Heart right ventricle (tissue), 16 donors: Measurements from ENCODE around the gene SLC39A3. TPM values are rescaled to one million over a fixed set of nuclear protein-coding genes. Genes with fewer than 3 reads are reported as not detected.

Source experiments
- ATAC-seq, 8 donors: fragments of 200-7000 bp; cut with Tn5 transposase; one replicate each; pipeline ENCODE4 v1.9.1; 2020; ENCODE audit warnings: mild to moderate bottlenecking in 8 of 8, moderate library complexity in 8 of 8, moderate number of reproducible peaks in 1 of 8
- DNase-seq, 2 donors: peaks; one replicate each; pipeline ENCODE4 v3.0.0-alpha.2; 2020
- H3K27ac ChIP-seq, 10 donors: fragments of 200-600 bp; sonication (generic) in 2 of 10; one replicate each; pipeline versions ENCODE4 v1.5.0 to v1.8.0; 2020 to 2022; ENCODE audit warnings: mild to moderate bottlenecking in 3 of 10
- H3K27me3 ChIP-seq, 7 donors: fragments of 200-600 bp; one replicate each; pipeline ENCODE4 v1.8.0; 2021 to 2022; ENCODE audit warnings: mild to moderate bottlenecking in 2 of 7
- H3K36me3 ChIP-seq, 9 donors: fragments of 200-600 bp; sonication (generic) in 1 of 9; one replicate each; pipeline versions ENCODE4 v1.5.0 to v1.8.0; 2020 to 2022; ENCODE audit warnings: mild to moderate bottlenecking in 2 of 9
- H3K4me1 ChIP-seq, 9 donors: fragments of 200-600 bp; sonication (generic) in 1 of 9; one replicate each; pipeline versions ENCODE4 v1.5.0 to v1.8.0; 2020 to 2022; ENCODE audit warnings: mild to moderate bottlenecking in 4 of 9
- H3K4me3 ChIP-seq, 10 donors: fragments of 200-600 bp; sonication (generic) in 2 of 10; one replicate each; pipeline versions ENCODE4 v1.5.0 to v1.8.0; 2020 to 2022; ENCODE audit warnings: mild to moderate bottlenecking in 7 of 10, moderate library complexity in 2 of 10
- H3K9me3 ChIP-seq, 11 donors: fragments of 200-600 bp in 10 of 11; sonication (generic) in 2 of 11; one replicate each; pipeline versions ENCODE4 v1.5.0 to v1.8.0; 2013 to 2022; ENCODE audit warnings: mild to moderate bottlenecking in 2 of 11, control low read depth in 1 of 11, moderate library complexity in 1 of 11
- WGBS, 2 donors: extraction: QIAGEN DNeasy Blood & Tissue Kit; methylation state at CpG; one replicate each; pipeline ENCODE4 v1.1.7; 2013; ENCODE audit warnings: inconsistent platforms in 1 of 2; 5-methylcytosine and 5-hydroxymethylcytosine counted together
- intact Hi-C, 10 donors: fragments of 100-400 bp; cut with DNase I; formaldehyde crosslinking; loops; one replicate each; pipeline versions ENCODE4 v1.11.1 to v1.14.2; 2022
- polyA plus RNA-seq, 2 donors: library from polyadenylated mRNA; stranded (reverse); fragments of 200-250 nt; gene quantifications; one replicate each; pipeline ENCODE4 v1.2.3, GENCODE V29; 2013
- total RNA-seq, 10 donors: library from RNA; stranded (reverse); fragmentation: NEBNext Ultra II Directional in 3 of 10; extraction: Animal tissue kit (Norgen Biotek cat#: 25700) in 3 of 10; gene quantifications; one replicate each; pipeline versions ENCODE4 v1.2.1 to v1.2.4, GENCODE V29; 2021 to 2023
- TF ChIP-seq, protein P1 (sequence below), 9 donors: fragments of 200-600 bp; sonication (generic) in 2 of 9; IDR thresholded peaks; one replicate each; pipeline versions ENCODE4 v1.5.0 to v1.8.0; 2021 to 2022; ENCODE audit warnings: antibody characterized with exemption in 9 of 9, mild to moderate bottlenecking in 5 of 9, moderate library complexity in 1 of 9
- donor health status: Arrhythmogenic right ventricular cardiomyopathy.
- donor health status: ischemic (EF 13 %, LVEDD 7.1; RV severe dilation, severe dysfunction).
- donor health status: healthy with polysubstance abuse.
- donor health status: DM: no; HTN: yes; CAD: no.
- donor health status: DM: no; HTN: no; CAD: no.
- donor health status: ischemic (EF 25% LVEDD 6.9; RV normal size, moderate dysfunction).
- donor health status: ischemic (EF 25% LVEDD 5.7; RV mildly dilated, moderate dysfunction).
- donor health status: healthy.
- donor health status: DM: yes; HTN: yes; CAD: no.
- donor health status: Ischemic cardiomyopathy.
- donor health status: ischemic (EF 35%, LVEDD 5.7; RV mildly dilated, moderate dysfunction).
- donor health status: nonischemic (EF 11% LVEDD 7.7; RV severe dilation, severe dysfunction).
- donor health status: DM: yes; HTN: yes; CAD: no.
- donor health status: PGD.
- donor health status: ischemic (EF 29% LVEDD 5.4; RV normal size, mild dysfunction).
- donor health status: nonischemic (EF 23%, LVEDD 6.1; RV moderate dilation, normal function).

Gene SLC39A3
- total and polyA plus RNA-seq, 12 donors = 16.5 to 66.8 (median 22.2) TPM

GRCh38 chr19:2691951-2692350 lies 47.9 kb downstream of the SLC39A3 start:
- 87 to 88% methylated on average over 9 of the region's 9 CpGs for WGBS, 2 donors
- Histone ChIP-seq H3K27ac (no peak overlapping the region), H3K27me3 (no peaks in the 10 kb centered on the region), H3K36me3 (peaks cover 0 to 4% (median 0%) of the 10 kb centered on the region in 9 donors), H3K9me3 (no peaks in the 10 kb centered on the region), H3K4me1 (peaks cover 0 to 34% (median 18%) of the 10 kb centered on the region in 9 donors), H3K4me3 (no peak overlapping the region)
- ATAC-seq = no peak
- intact Hi-C loops = no loop called here
- TF ChIP-seq, protein P1, sequence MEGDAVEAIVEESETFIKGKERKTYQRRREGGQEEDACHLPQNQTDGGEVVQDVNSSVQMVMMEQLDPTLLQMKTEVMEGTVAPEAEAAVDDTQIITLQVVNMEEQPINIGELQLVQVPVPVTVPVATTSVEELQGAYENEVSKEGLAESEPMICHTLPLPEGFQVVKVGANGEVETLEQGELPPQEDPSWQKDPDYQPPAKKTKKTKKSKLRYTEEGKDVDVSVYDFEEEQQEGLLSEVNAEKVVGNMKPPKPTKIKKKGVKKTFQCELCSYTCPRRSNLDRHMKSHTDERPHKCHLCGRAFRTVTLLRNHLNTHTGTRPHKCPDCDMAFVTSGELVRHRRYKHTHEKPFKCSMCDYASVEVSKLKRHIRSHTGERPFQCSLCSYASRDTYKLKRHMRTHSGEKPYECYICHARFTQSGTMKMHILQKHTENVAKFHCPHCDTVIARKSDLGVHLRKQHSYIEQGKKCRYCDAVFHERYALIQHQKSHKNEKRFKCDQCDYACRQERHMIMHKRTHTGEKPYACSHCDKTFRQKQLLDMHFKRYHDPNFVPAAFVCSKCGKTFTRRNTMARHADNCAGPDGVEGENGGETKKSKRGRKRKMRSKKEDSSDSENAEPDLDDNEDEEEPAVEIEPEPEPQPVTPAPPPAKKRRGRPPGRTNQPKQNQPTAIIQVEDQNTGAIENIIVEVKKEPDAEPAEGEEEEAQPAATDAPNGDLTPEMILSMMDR (IDR thresholded peaks at IDR 0.05) = no peak
- DNase-seq = no peak

DNA sequence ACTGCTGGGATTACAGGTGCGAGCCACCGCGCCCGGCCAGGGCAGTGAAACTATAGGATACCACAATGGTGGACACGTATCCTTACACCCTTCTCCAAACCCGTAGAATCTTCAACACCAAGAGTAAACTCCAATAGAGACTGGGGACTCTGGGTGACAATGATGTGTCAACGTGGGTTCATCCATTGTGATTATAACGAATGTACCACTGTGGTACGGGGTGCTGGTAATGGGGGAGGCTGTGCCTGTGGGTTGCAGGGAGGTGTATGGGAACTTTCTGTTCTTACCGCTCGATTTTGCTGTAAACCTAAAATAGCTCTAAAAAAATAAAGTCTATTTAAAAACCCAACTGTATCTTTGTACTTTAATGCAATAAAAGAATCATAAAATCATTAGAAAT lies 49.0 kb downstream of the SLC39A3 start:
- H3K27ac ChIP-seq = no peak overlapping the region
- WGBS, 2 donors = 88 to 91% methylated on average over 11 of the region's 11 CpGs
- DNase-seq (no peak), ATAC-seq (no peak)
- peaks cover 0 to 4% (median 0%) of the 10 kb centered on the region in 9 donors for H3K36me3 ChIP-seq
- intact Hi-C loops = no loop called here
- no peaks in the 10 kb centered on the region for H3K9me3 ChIP-seq
- TF ChIP-seq, protein P1 (IDR thresholded peaks at IDR 0.05) = no peak
- H3K4me1 ChIP-seq = peaks cover 0 to 27% (median 16%) of the 10 kb centered on the region in 9 donors
- no peak overlapping the region for H3K4me3 ChIP-seq
- no peaks in the 10 kb centered on the region for H3K27me3 ChIP-seq

DNA sequence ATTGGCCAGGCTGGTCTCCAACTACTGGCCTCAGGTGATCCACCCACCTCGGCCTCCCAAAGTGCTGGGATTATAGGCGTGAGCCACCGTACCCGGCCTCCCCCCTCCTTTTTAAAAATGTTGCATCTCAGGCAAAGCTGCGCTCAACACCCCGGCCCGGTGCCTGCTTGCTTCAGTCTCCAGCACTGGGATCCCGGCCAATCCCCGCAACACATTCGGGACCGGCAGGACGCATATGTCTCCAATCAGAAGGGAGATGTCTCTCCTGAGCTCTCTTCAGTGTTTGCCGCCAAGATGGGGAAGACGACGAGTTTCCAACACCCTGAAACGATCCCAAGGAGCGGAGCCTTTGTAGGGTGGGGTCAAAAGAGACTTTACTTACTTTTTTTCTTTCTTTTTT lies 53.5 kb downstream of the SLC39A3 start:
- Histone ChIP-seq H3K36me3 (peaks cover 0 to 4% (median 0%) of the 10 kb centered on the region in 9 donors), H3K9me3 (no peaks in the 10 kb centered on the region), H3K4me3 (no peak overlapping the region), H3K4me1 (peaks cover 0 to 4% (median 0%) of the 10 kb centered on the region in 9 donors), H3K27ac (peak overlapping the region in 8 of 10 donors; percentile 5 to 81 (median 58)), H3K27me3 (no peaks in the 10 kb centered on the region)
- intact Hi-C loops = no loop called here
- ATAC-seq = no peak
- DNase-seq = no peak
- 86 to 88% methylated on average over 17 of the region's 17 CpGs for WGBS, 2 donors
- TF ChIP-seq, protein P1 (IDR thresholded peaks at IDR 0.05) = no peak

DNA sequence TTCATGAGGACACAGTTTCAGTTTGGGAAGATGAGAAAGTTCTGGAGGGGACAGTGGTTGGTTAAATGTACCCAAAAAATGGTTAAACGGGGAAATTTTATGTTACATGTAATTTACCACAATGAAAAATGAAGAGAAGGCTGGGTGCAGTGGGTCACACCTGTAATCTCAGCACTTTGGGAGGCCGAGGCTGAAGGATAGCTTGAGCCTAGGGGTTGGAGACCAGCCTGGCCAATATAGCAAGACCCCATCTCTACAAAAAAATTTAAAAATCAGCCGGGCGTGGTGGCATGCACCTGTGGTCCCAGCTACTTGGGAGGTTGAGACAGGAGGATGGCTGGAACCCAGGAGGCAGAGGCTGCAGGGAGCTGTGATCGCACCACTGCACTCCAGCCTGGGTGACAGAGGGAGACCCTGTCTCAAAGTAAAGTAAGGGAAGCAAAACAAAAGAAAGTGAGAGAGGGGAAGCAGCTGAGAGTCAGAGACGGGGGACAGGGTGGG lies 54.6 kb downstream of the SLC39A3 start:
- H3K36me3 ChIP-seq = peaks cover 0 to 5% (median 0%) of the 10 kb centered on the region in 9 donors
- 91% methylated on average over 6 of the region's 6 CpGs for WGBS, 2 donors
- H3K4me3 ChIP-seq = no peak overlapping the region
- no peaks in the 10 kb centered on the region for H3K9me3 ChIP-seq
- no peak for DNase-seq
- no peaks in the 10 kb centered on the region for H3K27me3 ChIP-seq
- H3K4me1 ChIP-seq = peaks cover 0 to 4% (median 0%) of the 10 kb centered on the region in 9 donors
- TF ChIP-seq, protein P1 (IDR thresholded peaks at IDR 0.05) = no peak
- peak overlapping the region in 9 of 10 donors; percentile 5 to 81 (median 55) for H3K27ac ChIP-seq
- ATAC-seq = no peak
- intact Hi-C loops = no loop called here
